ENCODE measurements around the gene CD28.
"Not testable (repeated sequence)": the region's sequence is repeated elsewhere in the genome, so short reads cannot be mapped to it uniquely, and the experiment has no call there.

CD28 gene

GRCh38 chr2:203775684-203776083 lies 69.2 kb downstream of the CD28 start:
- no peak for TF ChIP-seq CTCF (IDR thresholded peaks at IDR 0.05; ENCODE audit: low read depth, low read length, missing control alignments)
- H3K4me3 ChIP-seq (ENCODE audit: low read depth, low read length), result no peak overlapping the region
- in situ Hi-C loops (cut with HindIII; ENCODE audit: low sequenced_read_pairs), result no loop called here
- no peak for DNase-seq (ENCODE audit: low read depth)

- in situ Hi-C loops (cut with HindIII; ENCODE audit: low sequenced_read_pairs), result no loop called here
These were observed 70.6 kb downstream of the CD28 start for GRCh38 chr2:203777030-203777429.

GRCh38 chr2:203779477-203780073 lies 73.1 kb downstream of the CD28 start:
- in situ Hi-C loops (cut with HindIII; ENCODE audit: low sequenced_read_pairs); H3K4me3 ChIP-seq (ENCODE audit: low read depth, low read length); DNase-seq (ENCODE audit: low read depth): not testable (repeated sequence)

More at GRCh38 chr2:203777030-203777429, 70.6 kb downstream of the CD28 start:
- no peak for TF ChIP-seq CTCF (IDR thresholded peaks at IDR 0.05; ENCODE audit: low read depth, low read length, missing control alignments)
- H3K4me3 ChIP-seq (ENCODE audit: low read depth, low read length), result no peak overlapping the region
- no peak for DNase-seq (ENCODE audit: low read depth)

GRCh38 chr2:203780231-203780630 lies 73.8 kb downstream of the CD28 start:
- H3K4me3 ChIP-seq (ENCODE audit: low read depth, low read length), result no peak overlapping the region
- DNase-seq (ENCODE audit: low read depth), result no peak
- TF ChIP-seq CTCF (IDR thresholded peaks at IDR 0.05; ENCODE audit: low read depth, low read length, missing control alignments), result no peak
- in situ Hi-C loops (cut with HindIII; ENCODE audit: low sequenced_read_pairs), result no loop called here

GRCh38 chr2:203781151-203781550 lies 74.7 kb downstream of the CD28 start:
- in situ Hi-C loops (cut with HindIII; ENCODE audit: low sequenced_read_pairs), result no loop called here
- no peak for TF ChIP-seq CTCF (IDR thresholded peaks at IDR 0.05; ENCODE audit: low read depth, low read length, missing control alignments)

GRCh38 chr2:203782262-203782976 lies 76.0 kb downstream of the CD28 start:
- H3K4me3 ChIP-seq (ENCODE audit: low read depth, low read length), result no peak overlapping the region
- peak; percentile 100 for DNase-seq (ENCODE audit: low read depth)
- peak; percentile 96 for TF ChIP-seq CTCF (IDR thresholded peaks at IDR 0.05; ENCODE audit: low read depth, low read length, missing control alignments)
- in situ Hi-C loops (cut with HindIII; ENCODE audit: low sequenced_read_pairs), result no loop called here

More at GRCh38 chr2:203781151-203781550, 74.7 kb downstream of the CD28 start:
- DNase-seq (ENCODE audit: low read depth), result no peak
- H3K4me3 ChIP-seq (ENCODE audit: low read depth, low read length), result no peak overlapping the region

- DNase-seq (ENCODE audit: low read depth), result peak; percentile 52
- in situ Hi-C loops (cut with HindIII; ENCODE audit: low sequenced_read_pairs), result no loop called here
- TF ChIP-seq CTCF (IDR thresholded peaks at IDR 0.05; ENCODE audit: low read depth, low read length, missing control alignments), result no peak
- H3K4me3 ChIP-seq (ENCODE audit: low read depth, low read length), result no peak overlapping the region
These were observed 77.2 kb downstream of the CD28 start for GRCh38 chr2:203783496-203784203.

GRCh38 chr2:203784710-203785270 lies 78.4 kb downstream of the CD28 start:
- H3K4me3 ChIP-seq (ENCODE audit: low read depth, low read length); DNase-seq (ENCODE audit: low read depth); in situ Hi-C loops (cut with HindIII; ENCODE audit: low sequenced_read_pairs): not testable (repeated sequence)

GRCh38 chr2:203785391-203786110 lies 79.1 kb downstream of the CD28 start:
- DNase-seq (ENCODE audit: low read depth); H3K4me3 ChIP-seq (ENCODE audit: low read depth, low read length); in situ Hi-C loops (cut with HindIII; ENCODE audit: low sequenced_read_pairs): not testable (repeated sequence)

Measured in astrocyte of the cerebellum (primary cell).